ENCODE results near the gene PMP22.
A peak's percentile ranks its signal among the peaks of the same experiment; 100 is the strongest.

PMP22 gene

DNA sequence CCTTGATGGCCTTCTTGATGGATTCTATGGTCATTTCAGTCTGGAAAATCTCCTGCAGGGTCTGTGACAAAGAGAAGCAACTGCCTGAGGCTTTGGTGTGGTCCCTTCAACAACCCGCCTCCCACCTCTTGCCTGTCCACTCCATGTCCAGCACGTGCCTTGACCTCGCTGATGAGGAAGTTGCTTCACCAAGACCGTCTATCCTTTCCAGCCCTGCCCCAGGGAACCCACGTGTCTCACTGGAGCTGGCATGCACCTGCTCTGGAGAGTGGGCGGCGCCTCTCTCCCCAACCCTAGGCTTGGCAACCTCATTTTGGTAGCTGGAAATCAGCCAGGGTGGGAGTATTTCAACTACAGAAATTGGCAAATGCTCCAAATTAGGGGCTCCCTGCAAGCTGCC lies 43.6 kb upstream of the PMP22 start:
- no peak overlapping the region for H2BK120ac ChIP-seq (ENCODE audit: low read depth, low read length)
- no peak overlapping the region for H2BK15ac ChIP-seq (ENCODE audit: low read depth, poor library complexity, severe bottlenecking)
- H4K8ac ChIP-seq (ENCODE audit: low read length) = no peak overlapping the region
- no peaks in the 10 kb centered on the region for H3K79me1 ChIP-seq (replicated peaks; ENCODE audit: low read length, poor library complexity, severe bottlenecking)
- H2BK5ac ChIP-seq (ENCODE audit: low read depth, low read length, poor library complexity, severe bottlenecking) = no peak overlapping the region
- H3K23ac ChIP-seq (ENCODE audit: low read length in 2 of 2) = no peak overlapping the region
- WGBS = 91% methylated on average over 7 of the region's 7 CpGs
- H3K27ac ChIP-seq (ENCODE audit: low read length, poor library complexity, severe bottlenecking) = no peak overlapping the region
- no peak overlapping the region for H3K4ac ChIP-seq (ENCODE audit: low read depth in 1 of 2, low read length in 2 of 2)
- H3K4me1 ChIP-seq (ENCODE audit: control insufficient read depth, insufficient read depth, low read depth, low read length) = peaks cover 2% of the 10 kb centered on the region
- peaks cover 4% of the 10 kb centered on the region for H3K9me3 ChIP-seq (ENCODE audit: control insufficient read depth, low read length)
- no peak overlapping the region for H2AFZ ChIP-seq (ENCODE audit: low read depth, low read length)
- H3K4me2 ChIP-seq (ENCODE audit: low read length, poor library complexity, severe bottlenecking) = no peak overlapping the region
- DNase-seq = no peak
- no peak overlapping the region for H2AK5ac ChIP-seq (ENCODE audit: low read length, severe bottlenecking)
- H3K27me3 ChIP-seq (ENCODE audit: control insufficient read depth in 1 of 2, insufficient read depth in 1 of 2, low read length in 2 of 2) = no peaks in the 10 kb centered on the region
- H3K18ac ChIP-seq (ENCODE audit: low read depth in 1 of 2, low read length in 2 of 2) = no peak overlapping the region
- no peak overlapping the region for H3K14ac ChIP-seq (ENCODE audit: low read length in 2 of 2)
- H3K9ac ChIP-seq (ENCODE audit: low read length) = no peak overlapping the region
- H4K91ac ChIP-seq (ENCODE audit: low read length) = no peak overlapping the region
- H3K4me3 ChIP-seq (ENCODE audit: insufficient read depth in 1 of 2, low read depth in 1 of 2, low read length in 2 of 2) = no peak overlapping the region
- H3K36me3 ChIP-seq (ENCODE audit: control insufficient read depth in 1 of 2, insufficient read depth in 2 of 2, low read depth in 1 of 2, low read length in 2 of 2) = no peaks in the 10 kb centered on the region
- no peak overlapping the region for H2BK12ac ChIP-seq (ENCODE audit: low read length in 2 of 2)

DNA sequence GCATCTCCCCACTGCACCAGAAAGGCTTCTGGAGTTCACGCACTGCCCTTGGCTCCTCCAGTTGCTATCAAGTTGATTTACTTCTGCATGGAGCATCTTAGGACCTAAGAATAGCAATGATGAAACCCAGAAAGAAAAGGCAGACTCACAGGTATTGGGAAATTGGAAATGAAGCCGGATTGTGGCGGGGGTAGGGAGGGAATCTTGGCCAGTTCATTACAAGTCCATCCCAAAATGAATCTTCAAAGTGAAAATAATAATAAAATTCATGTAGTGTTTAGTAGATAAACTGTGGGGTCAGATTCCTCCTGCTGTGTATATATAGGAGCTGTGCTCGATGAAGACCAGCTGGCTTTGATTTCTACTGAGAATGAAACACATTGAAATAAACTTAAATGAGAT lies 42.6 kb upstream of the PMP22 start:
- Histone ChIP-seq H2BK120ac (ENCODE audit: low read depth, low read length) (no peak overlapping the region), H2AFZ (ENCODE audit: low read depth, low read length) (no peak overlapping the region), H2BK12ac (ENCODE audit: low read length in 2 of 2) (no peak overlapping the region), H2BK5ac (ENCODE audit: low read depth, low read length, poor library complexity, severe bottlenecking) (no peak overlapping the region), H3K4me1 (ENCODE audit: control insufficient read depth, insufficient read depth, low read depth, low read length) (peaks cover 3% of the 10 kb centered on the region), H3K4me3 (ENCODE audit: insufficient read depth in 1 of 2, low read depth in 1 of 2, low read length in 2 of 2) (no peak overlapping the region), H3K23ac (ENCODE audit: low read length in 2 of 2) (no peak overlapping the region), H2BK15ac (ENCODE audit: low read depth, poor library complexity, severe bottlenecking) (no peak overlapping the region), H3K14ac (ENCODE audit: low read length in 2 of 2) (no peak overlapping the region), H3K36me3 (ENCODE audit: control insufficient read depth in 1 of 2, insufficient read depth in 2 of 2, low read depth in 1 of 2, low read length in 2 of 2) (no peaks in the 10 kb centered on the region), H3K9me3 (ENCODE audit: control insufficient read depth, low read length) (peaks cover 4% of the 10 kb centered on the region), H4K91ac (ENCODE audit: low read length) (no peak overlapping the region), H4K8ac (ENCODE audit: low read length) (no peak overlapping the region), H3K79me1 (replicated peaks; ENCODE audit: low read length, poor library complexity, severe bottlenecking) (no peaks in the 10 kb centered on the region), H3K4me2 (ENCODE audit: low read length, poor library complexity, severe bottlenecking) (no peak overlapping the region), H2AK5ac (ENCODE audit: low read length, severe bottlenecking) (no peak overlapping the region), H3K18ac (ENCODE audit: low read depth in 1 of 2, low read length in 2 of 2) (no peak overlapping the region), H3K4ac (ENCODE audit: low read depth in 1 of 2, low read length in 2 of 2) (no peak overlapping the region), H3K27ac (ENCODE audit: low read length, poor library complexity, severe bottlenecking) (no peak overlapping the region), H3K27me3 (ENCODE audit: control insufficient read depth in 1 of 2, insufficient read depth in 1 of 2, low read length in 2 of 2) (no peaks in the 10 kb centered on the region), H3K9ac (ENCODE audit: low read length) (no peak overlapping the region)
- whole genome bisulfite sequencing = 100% methylated on average over 1 of the region's 4 CpGs
- DNase-seq = peak; percentile 30

DNA sequence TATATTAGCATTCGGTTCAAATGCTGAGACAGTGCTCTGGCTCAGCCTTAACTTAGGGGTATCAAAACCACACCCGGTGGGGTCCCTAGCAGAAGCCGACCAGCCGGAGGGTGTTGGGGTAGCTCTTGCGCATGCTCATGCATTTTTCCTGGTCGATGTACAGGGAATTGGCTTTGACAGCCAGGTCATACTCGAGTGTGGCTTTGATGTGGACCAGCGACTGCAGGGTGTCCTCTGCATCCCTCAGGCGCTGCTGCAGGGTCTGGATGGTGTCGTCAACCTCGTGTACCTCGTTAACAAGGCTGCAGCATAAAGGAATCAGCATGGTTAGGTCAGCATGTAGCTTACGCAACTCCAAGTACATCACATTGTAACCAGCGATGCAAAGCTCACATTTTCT lies 38.7 kb upstream of the PMP22 start:
- H3K4me2 ChIP-seq (ENCODE audit: low read length, poor library complexity, severe bottlenecking) = no peak overlapping the region
- no peaks in the 10 kb centered on the region for H3K79me1 ChIP-seq (replicated peaks; ENCODE audit: low read length, poor library complexity, severe bottlenecking)

DNA sequence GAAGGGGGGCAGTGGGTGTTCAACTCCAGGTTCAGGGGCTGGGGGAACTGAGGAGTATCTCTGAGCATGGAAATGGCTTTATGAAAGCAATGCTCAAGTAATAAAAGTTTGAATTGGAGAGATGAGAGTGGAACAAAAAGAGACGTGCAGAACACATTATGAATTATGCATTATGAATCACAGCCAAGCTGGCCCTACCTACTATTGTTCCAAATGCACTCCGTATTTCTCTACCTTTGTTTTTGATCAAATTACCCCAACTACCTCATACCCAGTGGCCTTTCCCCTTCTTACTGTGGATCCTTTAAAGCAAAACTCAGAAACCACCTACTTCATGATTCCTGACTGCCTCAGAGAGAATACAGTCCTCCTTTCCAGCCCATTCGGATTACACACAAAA lies 38.1 kb upstream of the PMP22 start:
- Histone ChIP-seq H2BK12ac (ENCODE audit: low read length in 2 of 2) (no peak overlapping the region), H3K36me3 (ENCODE audit: control insufficient read depth in 1 of 2, insufficient read depth in 2 of 2, low read depth in 1 of 2, low read length in 2 of 2) (no peaks in the 10 kb centered on the region)

More for the DNA sequence above, 38.7 kb upstream of the PMP22 start:
- no peak overlapping the region for H2AFZ ChIP-seq (ENCODE audit: low read depth, low read length)
- H2BK5ac ChIP-seq (ENCODE audit: low read depth, low read length, poor library complexity, severe bottlenecking) = no peak overlapping the region
- peak overlapping the region in 1 of 2 experiments; percentile 7 for H2BK12ac ChIP-seq (ENCODE audit: low read length in 2 of 2)
- H3K4me1 ChIP-seq (ENCODE audit: control insufficient read depth, insufficient read depth, low read depth, low read length) = peaks cover 3% of the 10 kb centered on the region
- no peak overlapping the region for H3K9ac ChIP-seq (ENCODE audit: low read length)
- peak overlapping the region in 1 of 2 experiments; percentile 46 for H3K18ac ChIP-seq (ENCODE audit: low read depth in 1 of 2, low read length in 2 of 2)
- no peak overlapping the region for H3K23ac ChIP-seq (ENCODE audit: low read length in 2 of 2)
- H3K4ac ChIP-seq (ENCODE audit: low read depth in 1 of 2, low read length in 2 of 2) = no peak overlapping the region
- 91% methylated on average over 12 of the region's 14 CpGs for WGBS
- no peaks in the 10 kb centered on the region for H3K36me3 ChIP-seq (ENCODE audit: control insufficient read depth in 1 of 2, insufficient read depth in 2 of 2, low read depth in 1 of 2, low read length in 2 of 2)
- no peak overlapping the region for H4K91ac ChIP-seq (ENCODE audit: low read length)
- no peaks in the 10 kb centered on the region for H3K9me3 ChIP-seq (ENCODE audit: control insufficient read depth, low read length)
- DNase-seq = no peak
- no peak overlapping the region for H4K8ac ChIP-seq (ENCODE audit: low read length)
- no peak overlapping the region for H3K14ac ChIP-seq (ENCODE audit: low read length in 2 of 2)
- H2BK120ac ChIP-seq (ENCODE audit: low read depth, low read length) = no peak overlapping the region
- no peak overlapping the region for H2BK15ac ChIP-seq (ENCODE audit: low read depth, poor library complexity, severe bottlenecking)
- no peak overlapping the region for H3K4me3 ChIP-seq (ENCODE audit: insufficient read depth in 1 of 2, low read depth in 1 of 2, low read length in 2 of 2)
- H3K27me3 ChIP-seq (ENCODE audit: control insufficient read depth in 1 of 2, insufficient read depth in 1 of 2, low read length in 2 of 2) = no peaks in the 10 kb centered on the region
- H3K27ac ChIP-seq (ENCODE audit: low read length, poor library complexity, severe bottlenecking) = no peak overlapping the region
- H2AK5ac ChIP-seq (ENCODE audit: low read length, severe bottlenecking) = no peak overlapping the region

More for the DNA sequence above, 38.1 kb upstream of the PMP22 start:
- H3K14ac ChIP-seq (ENCODE audit: low read length in 2 of 2) = no peak overlapping the region
- no peaks in the 10 kb centered on the region for H3K27me3 ChIP-seq (ENCODE audit: control insufficient read depth in 1 of 2, insufficient read depth in 1 of 2, low read length in 2 of 2)
- no peak overlapping the region for H2BK120ac ChIP-seq (ENCODE audit: low read depth, low read length)
- peaks cover 3% of the 10 kb centered on the region for H3K4me1 ChIP-seq (ENCODE audit: control insufficient read depth, insufficient read depth, low read depth, low read length)
- no peak overlapping the region for H4K8ac ChIP-seq (ENCODE audit: low read length)
- no peak overlapping the region for H2BK5ac ChIP-seq (ENCODE audit: low read depth, low read length, poor library complexity, severe bottlenecking)
- 98% methylated on average over 3 of the region's 3 CpGs for WGBS
- H3K4me2 ChIP-seq (ENCODE audit: low read length, poor library complexity, severe bottlenecking) = no peak overlapping the region
- no peak overlapping the region for H3K18ac ChIP-seq (ENCODE audit: low read depth in 1 of 2, low read length in 2 of 2)
- no peak overlapping the region for H4K91ac ChIP-seq (ENCODE audit: low read length)
- no peak overlapping the region for H2AK5ac ChIP-seq (ENCODE audit: low read length, severe bottlenecking)
- no peak overlapping the region for H3K27ac ChIP-seq (ENCODE audit: low read length, poor library complexity, severe bottlenecking)
- DNase-seq = no peak
- H3K79me1 ChIP-seq (replicated peaks; ENCODE audit: low read length, poor library complexity, severe bottlenecking) = no peaks in the 10 kb centered on the region
- H2BK15ac ChIP-seq (ENCODE audit: low read depth, poor library complexity, severe bottlenecking) = no peak overlapping the region
- H3K4me3 ChIP-seq (ENCODE audit: insufficient read depth in 1 of 2, low read depth in 1 of 2, low read length in 2 of 2) = no peak overlapping the region
- H2AFZ ChIP-seq (ENCODE audit: low read depth, low read length) = no peak overlapping the region
- no peak overlapping the region for H3K9ac ChIP-seq (ENCODE audit: low read length)
- no peaks in the 10 kb centered on the region for H3K9me3 ChIP-seq (ENCODE audit: control insufficient read depth, low read length)
- H3K23ac ChIP-seq (ENCODE audit: low read length in 2 of 2) = no peak overlapping the region
- H3K4ac ChIP-seq (ENCODE audit: low read depth in 1 of 2, low read length in 2 of 2) = no peak overlapping the region

All from mesenchymal stem cell (in vitro differentiated cells and primary cell).